ENCODE data around the gene CRABP2. TPM values are rescaled to one million over a fixed set of nuclear protein-coding genes. Genes with fewer than 3 reads are reported as not detected.

The CRABP2 gene
- total and polyA plus RNA-seq, 2 of the 13 experiments (the other 11 are each of a cell fraction or from before 2014, with no cell fraction given) = 0.40 to 0.60 TPM

DNA sequence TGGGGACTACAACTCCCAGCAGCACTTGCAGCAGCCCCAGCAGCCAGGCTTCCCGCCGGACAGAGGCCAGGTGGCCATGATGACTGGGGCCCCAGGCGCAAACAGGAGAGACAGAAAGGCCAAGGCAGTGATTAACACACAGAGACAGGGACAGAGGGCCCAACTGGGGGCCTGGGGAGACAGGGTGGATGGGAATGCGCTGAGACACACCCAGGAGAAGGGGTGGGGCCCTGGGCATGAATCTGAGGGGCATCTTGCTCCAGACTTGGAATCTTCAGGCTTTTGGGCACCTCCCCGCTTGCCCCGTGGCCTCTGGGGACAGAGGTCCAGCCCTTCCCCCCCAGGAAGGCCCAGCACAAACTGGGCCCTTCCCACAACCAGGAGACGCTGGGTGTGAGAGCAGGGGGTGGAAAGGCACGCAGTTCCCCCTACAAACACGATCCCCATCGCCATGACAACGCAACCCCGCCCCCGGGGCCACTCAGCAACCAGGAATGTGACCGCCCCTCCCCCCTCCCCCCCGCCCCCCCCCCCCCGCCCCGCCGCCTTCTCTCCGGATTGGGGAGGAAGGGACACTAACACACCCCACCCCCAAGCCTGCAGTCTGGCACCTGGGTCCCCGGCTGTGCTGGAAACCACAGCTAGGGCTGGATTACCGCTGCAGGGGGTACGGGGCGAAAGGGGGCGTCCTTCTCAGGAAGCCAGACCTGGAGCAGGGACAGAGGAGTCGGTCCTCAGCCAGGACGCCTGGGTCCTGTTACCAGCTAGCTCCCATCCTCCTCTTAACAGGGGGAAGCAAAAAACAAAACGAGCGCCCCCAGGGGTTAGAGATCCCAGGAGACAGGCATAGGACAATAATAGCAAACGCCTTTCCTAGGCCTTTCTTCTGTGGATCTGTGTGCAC is 41.6 kb upstream of the CRABP2 start (continued):
- TF ChIP-seq AKAP8 (CRISPR knock-in tag; IDR thresholded peaks at IDR 0.05) (no peak), NR0B2 (CRISPR knock-in tag; IDR thresholded peaks at IDR 0.05) (no peak), ZBTB40 (IDR thresholded peaks at IDR 0.05) (no peak), ZBTB40 (CRISPR knock-in tag; IDR thresholded peaks at IDR 0.05) (peak; percentile 36; the same call in 1 of the 2 replicates), EZH2 (conservative IDR thresholded peaks at IDR 0.05; ENCODE audit: low read depth, low read length) (no peak), KLF12 (CRISPR knock-in tag; IDR thresholded peaks at IDR 0.05; ENCODE audit: borderline replicate concordance) (no peak), ZNF558 (CRISPR knock-in tag; IDR thresholded peaks at IDR 0.05; ENCODE audit: borderline replicate concordance) (no peak), LCORL (IDR thresholded peaks at IDR 0.05) (no peak), LCORL (CRISPR knock-in tag; IDR thresholded peaks at IDR 0.05) (peak; percentile 27; the same call in 1 of the 2 replicates), POLR2G (IDR thresholded peaks at IDR 0.05; ENCODE audit: low read depth, low read length) (peak; percentile 76), RORA (CRISPR knock-in tag; IDR thresholded peaks at IDR 0.05) (no peak)
- TF ChIP-seq, protein P1, sequence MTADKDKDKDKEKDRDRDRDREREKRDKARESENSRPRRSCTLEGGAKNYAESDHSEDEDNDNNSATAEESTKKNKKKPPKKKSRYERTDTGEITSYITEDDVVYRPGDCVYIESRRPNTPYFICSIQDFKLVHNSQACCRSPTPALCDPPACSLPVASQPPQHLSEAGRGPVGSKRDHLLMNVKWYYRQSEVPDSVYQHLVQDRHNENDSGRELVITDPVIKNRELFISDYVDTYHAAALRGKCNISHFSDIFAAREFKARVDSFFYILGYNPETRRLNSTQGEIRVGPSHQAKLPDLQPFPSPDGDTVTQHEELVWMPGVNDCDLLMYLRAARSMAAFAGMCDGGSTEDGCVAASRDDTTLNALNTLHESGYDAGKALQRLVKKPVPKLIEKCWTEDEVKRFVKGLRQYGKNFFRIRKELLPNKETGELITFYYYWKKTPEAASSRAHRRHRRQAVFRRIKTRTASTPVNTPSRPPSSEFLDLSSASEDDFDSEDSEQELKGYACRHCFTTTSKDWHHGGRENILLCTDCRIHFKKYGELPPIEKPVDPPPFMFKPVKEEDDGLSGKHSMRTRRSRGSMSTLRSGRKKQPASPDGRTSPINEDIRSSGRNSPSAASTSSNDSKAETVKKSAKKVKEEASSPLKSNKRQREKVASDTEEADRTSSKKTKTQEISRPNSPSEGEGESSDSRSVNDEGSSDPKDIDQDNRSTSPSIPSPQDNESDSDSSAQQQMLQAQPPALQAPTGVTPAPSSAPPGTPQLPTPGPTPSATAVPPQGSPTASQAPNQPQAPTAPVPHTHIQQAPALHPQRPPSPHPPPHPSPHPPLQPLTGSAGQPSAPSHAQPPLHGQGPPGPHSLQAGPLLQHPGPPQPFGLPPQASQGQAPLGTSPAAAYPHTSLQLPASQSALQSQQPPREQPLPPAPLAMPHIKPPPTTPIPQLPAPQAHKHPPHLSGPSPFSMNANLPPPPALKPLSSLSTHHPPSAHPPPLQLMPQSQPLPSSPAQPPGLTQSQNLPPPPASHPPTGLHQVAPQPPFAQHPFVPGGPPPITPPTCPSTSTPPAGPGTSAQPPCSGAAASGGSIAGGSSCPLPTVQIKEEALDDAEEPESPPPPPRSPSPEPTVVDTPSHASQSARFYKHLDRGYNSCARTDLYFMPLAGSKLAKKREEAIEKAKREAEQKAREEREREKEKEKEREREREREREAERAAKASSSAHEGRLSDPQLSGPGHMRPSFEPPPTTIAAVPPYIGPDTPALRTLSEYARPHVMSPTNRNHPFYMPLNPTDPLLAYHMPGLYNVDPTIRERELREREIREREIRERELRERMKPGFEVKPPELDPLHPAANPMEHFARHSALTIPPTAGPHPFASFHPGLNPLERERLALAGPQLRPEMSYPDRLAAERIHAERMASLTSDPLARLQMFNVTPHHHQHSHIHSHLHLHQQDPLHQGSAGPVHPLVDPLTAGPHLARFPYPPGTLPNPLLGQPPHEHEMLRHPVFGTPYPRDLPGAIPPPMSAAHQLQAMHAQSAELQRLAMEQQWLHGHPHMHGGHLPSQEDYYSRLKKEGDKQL (CRISPR knock-in tag; IDR thresholded peaks at IDR 0.05; ENCODE audit: low read depth) = 0 out of 2 replicates have a peak, but pooled peaks have one; percentile 7
